DND-41 (cell line): ENCODE data around the gene DHRSX.

Experiments used
- CTCF ChIP-seq: IDR thresholded peaks from 2 replicates; pipeline ENCODE4 v1.5.1; 2012; ENCODE audit warnings: borderline replicate concordance, low read length, moderate library complexity, mild to moderate bottlenecking; ENCODE audit not compliant: poor library complexity, severe bottlenecking; ENCODE audit errors: extremely low read depth
- EZH2 ChIP-seq: IDR thresholded peaks from 3 replicates; pipeline ENCODE4 v1.6.1; 2012; ENCODE audit warnings: borderline replicate concordance, low read depth, mild to moderate bottlenecking, moderate library complexity, low read length, inconsistent platforms; ENCODE audit not compliant: severe bottlenecking

- TF ChIP-seq CTCF: no peak
- no peak for TF ChIP-seq EZH2
These were observed 76.9 kb downstream of the DHRSX start for GRCh38 chrX:2423899-2424298.
